BLaER1 treated with 17β-estradiol and CSF1 and Interleukin-3, amounts not matched to agents 10 nM and 100 nM (cell line): ENCODE results near the gene SEPTIN5.
A peak's percentile ranks its signal among the peaks of the same experiment; 100 is the strongest.

Source experiments
- H3K27ac ChIP-seq, 11 experiments: shearing (Covaris generic); formaldehyde crosslinking; 2 replicates each; pipeline ENCODE4 v1.8.1; 2022
- H3K27me3 ChIP-seq, 11 experiments: shearing (Covaris generic); formaldehyde crosslinking; 2 replicates each; pipeline ENCODE4 v1.8.1; 2022
- H3K36me3 ChIP-seq, 11 experiments: shearing (Covaris generic); formaldehyde crosslinking; 2 replicates each; pipeline ENCODE4 v1.8.1; 2022
- H3K4me1 ChIP-seq, 10 experiments: shearing (Covaris generic); formaldehyde crosslinking; 2 replicates each; pipeline ENCODE4 v1.8.1; 2022
- H3K4me2 ChIP-seq, 11 experiments: shearing (Covaris generic); formaldehyde crosslinking; 2 replicates each; pipeline ENCODE4 v1.8.1; 2022
- H3K4me3 ChIP-seq, 10 experiments: shearing (Covaris generic); formaldehyde crosslinking; 2 replicates each; pipeline ENCODE4 v1.8.1; 2022
- H3K9ac ChIP-seq, 11 experiments: shearing (Covaris generic); formaldehyde crosslinking; 2 replicates each; pipeline ENCODE4 v1.8.1; 2022
- H3K9me3 ChIP-seq, 11 experiments: shearing (Covaris generic); formaldehyde crosslinking; replicated peaks in 1 of 11; 2 replicates each; pipeline ENCODE4 v1.8.1; 2022
- H4K20me1 ChIP-seq, 11 experiments: shearing (Covaris generic); formaldehyde crosslinking; 2 replicates each; pipeline ENCODE4 v1.8.1; 2022
- Cebpa-rat ChIP-seq, 11 experiments: shearing (Covaris generic); IDR thresholded peaks; 2 replicates each; pipeline ENCODE4 v1.8.1; 2022

Gene SEPTIN5

DNA sequence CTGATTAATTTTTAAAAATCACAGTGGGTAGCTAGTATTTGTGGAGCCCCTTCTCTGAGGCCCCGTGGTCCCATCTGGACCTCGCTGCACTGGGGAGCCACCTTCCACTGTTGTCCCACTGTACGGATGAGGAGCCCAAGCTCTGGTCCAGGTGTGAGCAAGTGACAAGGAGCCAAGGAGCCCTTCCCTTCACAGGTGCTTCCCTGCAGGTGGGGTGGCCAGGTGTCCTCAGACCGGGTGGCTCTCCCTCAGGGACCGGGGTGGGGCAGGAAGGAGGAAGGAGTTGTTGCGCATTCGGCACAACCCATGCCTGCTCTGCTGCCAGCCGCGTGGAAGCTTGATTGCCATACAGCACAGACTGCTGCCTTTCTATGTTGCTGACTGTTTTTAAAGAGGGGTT, 10.4 kb upstream of the SEPTIN5 start:
- Histone ChIP-seq H3K36me3 (no peaks in the 10 kb centered on the region), H3K27me3 (peaks cover 0 to 6% (median 0%) of the 10 kb centered on the region in 11 experiments; a peak in 4 of 22 replicates), H3K9ac (no peak overlapping the region), H3K4me3 (no peak overlapping the region), H3K4me2 (peak overlapping the region in 8 of 11 experiments; percentile 1 to 37 (median 24); a peak in 8 of 22 replicates), H3K4me1 (peaks cover 1 to 32% (median 24%) of the 10 kb centered on the region in 10 experiments; a peak in 18 of 20 replicates), H3K27ac (0 out of 22 replicates have a peak overlapping the region, but pooled peaks of 1 of the 11 experiments have one; percentile 3), H3K9me3 (no peaks in the 10 kb centered on the region), H4K20me1 (no peaks in the 10 kb centered on the region; a peak in 1 of 22 replicates)
- TF ChIP-seq Cebpa-rat (IDR thresholded peaks at IDR 0.05): no peak

- H3K4me1 ChIP-seq: peaks cover 7 to 38% (median 30%) of the 10 kb centered on the region in 10 experiments; a peak in 18 of 20 replicates
- peaks cover 0 to 6% (median 0%) of the 10 kb centered on the region in 11 experiments; a peak in 5 of 22 replicates for H3K27me3 ChIP-seq
- H3K9me3 ChIP-seq: no peaks in the 10 kb centered on the region
- no peak overlapping the region for H3K9ac ChIP-seq
- H3K4me3 ChIP-seq: no peak overlapping the region
- H3K27ac ChIP-seq: peak overlapping the region in 2 of 11 experiments; percentile 3 to 17; a peak in 2 of 22 replicates
- no peaks in the 10 kb centered on the region for H3K36me3 ChIP-seq
- no peak for TF ChIP-seq Cebpa-rat (IDR thresholded peaks at IDR 0.05)
- no peaks in the 10 kb centered on the region; a peak in 2 of 22 replicates for H4K20me1 ChIP-seq
- H3K4me2 ChIP-seq: peak overlapping the region in 8 of 11 experiments; percentile 1 to 37 (median 24); a peak in 10 of 22 replicates
Observed at GRCh38 chr22:19704355-19705015, 9.8 kb upstream of the SEPTIN5 start.

- H3K9me3 ChIP-seq: no peaks in the 10 kb centered on the region
- no peaks in the 10 kb centered on the region for H3K36me3 ChIP-seq
- no peak overlapping the region for H3K4me3 ChIP-seq
- TF ChIP-seq Cebpa-rat (IDR thresholded peaks at IDR 0.05): no peak
- H3K4me1 ChIP-seq: peaks cover 8 to 43% (median 35%) of the 10 kb centered on the region in 10 experiments; a peak in 18 of 20 replicates
- no peak overlapping the region for H3K27ac ChIP-seq
- peaks cover 0 to 14% (median 0%) of the 10 kb centered on the region in 11 experiments; a peak in 6 of 22 replicates for H3K27me3 ChIP-seq
- H3K4me2 ChIP-seq: no peak overlapping the region
- H3K9ac ChIP-seq: no peak overlapping the region
- peaks cover 0 to 4% (median 0%) of the 10 kb centered on the region in 11 experiments; a peak in 3 of 22 replicates for H4K20me1 ChIP-seq
Observed at GRCh38 chr22:19705181-19705934, 8.9 kb upstream of the SEPTIN5 start.

- Histone ChIP-seq H4K20me1 (peaks cover 0 to 6% (median 0%) of the 10 kb centered on the region in 11 experiments; a peak in 3 of 22 replicates), H3K4me2 (no peak overlapping the region), H3K4me1 (peaks cover 8 to 46% (median 31%) of the 10 kb centered on the region in 10 experiments; a peak in 18 of 20 replicates), H3K9me3 (no peaks in the 10 kb centered on the region), H3K4me3 (no peak overlapping the region), H3K27ac (no peak overlapping the region), H3K27me3 (peaks cover 0 to 15% (median under 1%) of the 10 kb centered on the region in 11 experiments; a peak in 7 of 22 replicates), H3K9ac (no peak overlapping the region), H3K36me3 (no peaks in the 10 kb centered on the region)
- TF ChIP-seq Cebpa-rat (IDR thresholded peaks at IDR 0.05): no peak
Observed at GRCh38 chr22:19706661-19707151, 7.6 kb upstream of the SEPTIN5 start.

GRCh38 chr22:19707347-19708290, 6.7 kb upstream of the SEPTIN5 start:
- Histone ChIP-seq H4K20me1 (peaks cover 0 to 6% (median 0%) of the 10 kb centered on the region in 11 experiments; a peak in 3 of 22 replicates), H3K4me2 (peak overlapping the region in 5 of 11 experiments; percentile 73 to 89 (median 82); a peak in 6 of 22 replicates), H3K4me1 (peaks cover 8 to 46% (median 31%) of the 10 kb centered on the region in 10 experiments; a peak in 18 of 20 replicates), H3K36me3 (no peaks in the 10 kb centered on the region), H3K27ac (0 out of 22 replicates have a peak overlapping the region, but pooled peaks of 1 of the 11 experiments have one; percentile 67), H3K4me3 (no peak overlapping the region), H3K27me3 (peaks cover 4 to 24% (median 10%) of the 10 kb centered on the region in 11 experiments; a peak in 21 of 22 replicates), H3K9ac (no peak overlapping the region), H3K9me3 (no peaks in the 10 kb centered on the region)
- TF ChIP-seq Cebpa-rat (IDR thresholded peaks at IDR 0.05): no peak

GRCh38 chr22:19708321-19709011, 5.8 kb upstream of the SEPTIN5 start:
- Histone ChIP-seq H3K4me1 (peaks cover 8 to 46% (median 31%) of the 10 kb centered on the region in 10 experiments; a peak in 18 of 20 replicates), H4K20me1 (peaks cover 0 to 11% (median 0%) of the 10 kb centered on the region in 11 experiments; a peak in 4 of 22 replicates), H3K4me2 (peak overlapping the region in 10 of 11 experiments; percentile 24 to 89 (median 73); a peak in 20 of 22 replicates), H3K27ac (peak overlapping the region in 4 of 11 experiments; percentile 17 to 67 (median 26); a peak in 4 of 22 replicates), H3K9me3 (no peaks in the 10 kb centered on the region), H3K27me3 (peaks cover 11 to 33% (median 18%) of the 10 kb centered on the region in 11 experiments), H3K4me3 (no peak overlapping the region), H3K9ac (peak overlapping the region in 2 of 11 experiments; percentile 49 to 59; a peak in 2 of 22 replicates), H3K36me3 (no peaks in the 10 kb centered on the region)
- no peak for TF ChIP-seq Cebpa-rat (IDR thresholded peaks at IDR 0.05)

- H3K9ac ChIP-seq: peak overlapping the region in 5 of 11 experiments; percentile 27 to 59 (median 38); a peak in 4 of 22 replicates
- H3K4me2 ChIP-seq: peak overlapping the region; percentile 24 to 89 (median 73); a peak in 19 of 22 replicates
- H3K27me3 ChIP-seq: peaks cover 18 to 40% (median 26%) of the 10 kb centered on the region in 11 experiments
- H4K20me1 ChIP-seq: peaks cover 0 to 16% (median 0%) of the 10 kb centered on the region in 11 experiments; a peak in 4 of 22 replicates
- peaks cover 8 to 41% (median 28%) of the 10 kb centered on the region in 10 experiments; a peak in 18 of 20 replicates for H3K4me1 ChIP-seq
- TF ChIP-seq Cebpa-rat (IDR thresholded peaks at IDR 0.05): peak in 4 of 11 experiments; percentile 62 to 79 (median 72); a peak in 6 of 22 replicates
- no peak overlapping the region for H3K4me3 ChIP-seq
- no peaks in the 10 kb centered on the region for H3K36me3 ChIP-seq
- H3K27ac ChIP-seq: peak overlapping the region in 6 of 11 experiments; percentile 17 to 68 (median 44); a peak in 8 of 22 replicates
- no peaks in the 10 kb centered on the region for H3K9me3 ChIP-seq
Observed at GRCh38 chr22:19709063-19709769, 5.1 kb upstream of the SEPTIN5 start.
